Inferior parietal cortex (tissue), 1 donor: ENCODE results near the gene POSTN.

ENCODE experiments used
- DNase-seq: peaks from one replicate; pipeline ENCODE4 v3.0.0-alpha.2; 2016; ENCODE audit errors: extremely low spot score

The POSTN gene

DNA sequence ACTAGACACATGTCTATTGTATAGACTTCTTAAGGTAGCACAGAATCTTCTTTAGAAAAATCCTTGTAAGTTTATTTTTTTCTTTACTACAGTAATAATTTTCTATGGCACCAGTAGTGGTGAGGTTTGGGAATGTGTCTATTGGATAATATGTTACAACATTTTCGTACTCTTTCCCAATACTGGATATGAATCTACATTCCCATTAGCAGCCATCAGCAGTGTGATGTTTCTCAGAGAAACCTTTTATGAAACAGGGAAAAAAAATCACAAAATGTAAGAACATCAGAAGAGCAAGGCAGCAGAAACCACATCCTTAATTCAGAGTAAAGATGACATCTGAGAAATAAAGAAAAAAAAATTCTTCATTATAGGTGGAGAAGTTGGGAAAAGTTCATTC is 83.3 kb downstream of the POSTN start:
- DNase-seq: no peak
